RWPE2 (cell line): ENCODE measurements around the gene LTBR.

Experiments used
- ATAC-seq: fragments of 200-7000 bp; cut with Tn5 transposase; 3 replicates; pipeline ENCODE4 v1.9.1; 2021; ENCODE audit warnings: low read depth
- DNase-seq: peaks from one replicate; pipeline ENCODE4 v3.0.0-alpha.2; 2020; ENCODE audit warnings: low spot score
- H3K27ac ChIP-seq: fragments of 450-650 bp; 2 replicates; pipeline ENCODE4 v1.5.1; 2017; ENCODE audit warnings: mild to moderate bottlenecking; ENCODE audit not compliant: poor library complexity, severe bottlenecking
- H3K27me3 ChIP-seq: fragments of 250-450 bp; sonication (Bioruptor Pico); 2 replicates; pipeline ENCODE4 v1.5.1; 2021; ENCODE audit warnings: mild to moderate bottlenecking, moderate library complexity; ENCODE audit not compliant: insufficient read depth, poor library complexity, severe bottlenecking
- H3K36me3 ChIP-seq: fragments of 250-450 bp; sonication (Bioruptor Pico); 2 replicates; pipeline ENCODE4 v1.5.1; 2020; ENCODE audit warnings: low read depth, mild to moderate bottlenecking, moderate library complexity
- H3K4me1 ChIP-seq: fragments of 250-450 bp; sonication (Bioruptor Pico); 2 replicates; pipeline ENCODE4 v1.5.1; 2021; ENCODE audit warnings: mild to moderate bottlenecking, moderate library complexity; ENCODE audit not compliant: insufficient read depth, poor library complexity, severe bottlenecking
- H3K4me3 ChIP-seq: fragments of 250-450 bp; sonication (Bioruptor Pico); 2 replicates; pipeline ENCODE4 v1.5.1; 2021; ENCODE audit warnings: mild to moderate bottlenecking, moderate library complexity; ENCODE audit not compliant: severe bottlenecking
- H3K9me3 ChIP-seq: fragments of 250-450 bp; sonication (Bioruptor Pico); 2 replicates; pipeline ENCODE4 v1.5.1; 2021; ENCODE audit warnings: mild to moderate bottlenecking, moderate library complexity; ENCODE audit not compliant: severe bottlenecking
- TF ChIP-seq, protein P1 (sequence below): fragments of 450-650 bp; IDR thresholded peaks from one replicate; pipeline ENCODE4 v1.5.1; 2017; ENCODE audit warnings: mild to moderate bottlenecking, moderate library complexity; ENCODE audit not compliant: poor library complexity, severe bottlenecking

LTBR gene

DNA sequence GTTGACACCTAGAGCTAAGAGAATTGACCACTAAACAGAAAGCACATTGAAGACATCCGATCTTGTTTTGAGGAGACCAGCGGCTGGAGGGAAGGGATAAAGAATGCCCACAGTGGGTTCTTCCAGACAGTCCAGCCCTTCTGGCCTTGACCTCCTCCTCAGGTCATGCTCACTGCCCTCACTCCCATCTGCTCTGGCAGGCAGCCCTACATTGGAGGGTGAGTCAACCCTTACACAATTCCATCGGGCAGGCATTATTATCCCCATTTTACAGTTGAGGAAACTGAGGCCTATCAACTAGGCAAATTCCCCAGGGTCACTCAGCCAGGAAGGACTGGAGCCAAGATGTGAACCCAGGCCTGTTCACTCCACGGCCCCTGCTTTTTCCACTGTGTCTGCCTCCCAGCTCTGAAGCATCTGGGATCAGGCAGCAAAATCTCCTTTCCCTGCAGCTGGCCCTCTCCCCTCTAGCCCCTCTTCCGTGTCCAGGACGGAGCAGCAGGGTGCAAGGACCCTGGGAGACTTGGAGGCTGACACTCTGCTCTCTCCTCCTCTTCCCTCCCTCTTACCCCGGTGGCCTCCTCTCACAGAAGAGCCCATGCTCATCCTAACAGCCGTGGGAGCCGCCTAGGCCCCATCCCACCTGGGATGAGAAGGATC lies 13.9 kb upstream of the LTBR start:
- no peaks in the 10 kb centered on the region for H3K27me3 ChIP-seq
- H3K36me3 ChIP-seq = peaks cover 84% of the 10 kb centered on the region
- peak overlapping the region; percentile 100 for H3K27ac ChIP-seq
- TF ChIP-seq, protein P1, sequence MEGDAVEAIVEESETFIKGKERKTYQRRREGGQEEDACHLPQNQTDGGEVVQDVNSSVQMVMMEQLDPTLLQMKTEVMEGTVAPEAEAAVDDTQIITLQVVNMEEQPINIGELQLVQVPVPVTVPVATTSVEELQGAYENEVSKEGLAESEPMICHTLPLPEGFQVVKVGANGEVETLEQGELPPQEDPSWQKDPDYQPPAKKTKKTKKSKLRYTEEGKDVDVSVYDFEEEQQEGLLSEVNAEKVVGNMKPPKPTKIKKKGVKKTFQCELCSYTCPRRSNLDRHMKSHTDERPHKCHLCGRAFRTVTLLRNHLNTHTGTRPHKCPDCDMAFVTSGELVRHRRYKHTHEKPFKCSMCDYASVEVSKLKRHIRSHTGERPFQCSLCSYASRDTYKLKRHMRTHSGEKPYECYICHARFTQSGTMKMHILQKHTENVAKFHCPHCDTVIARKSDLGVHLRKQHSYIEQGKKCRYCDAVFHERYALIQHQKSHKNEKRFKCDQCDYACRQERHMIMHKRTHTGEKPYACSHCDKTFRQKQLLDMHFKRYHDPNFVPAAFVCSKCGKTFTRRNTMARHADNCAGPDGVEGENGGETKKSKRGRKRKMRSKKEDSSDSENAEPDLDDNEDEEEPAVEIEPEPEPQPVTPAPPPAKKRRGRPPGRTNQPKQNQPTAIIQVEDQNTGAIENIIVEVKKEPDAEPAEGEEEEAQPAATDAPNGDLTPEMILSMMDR = no peak
- peaks cover 54% of the 10 kb centered on the region for H3K4me1 ChIP-seq
- no peaks in the 10 kb centered on the region for H3K9me3 ChIP-seq
- H3K4me3 ChIP-seq = no peak overlapping the region
- ATAC-seq (no peak), DNase-seq (no peak)

- Histone ChIP-seq H3K27me3 (no peaks in the 10 kb centered on the region), H3K4me1 (peaks cover 49% of the 10 kb centered on the region), H3K27ac (peak overlapping the region; percentile 100), H3K9me3 (no peaks in the 10 kb centered on the region), H3K36me3 (peaks cover 79% of the 10 kb centered on the region), H3K4me3 (peak overlapping the region; percentile 12)
- TF ChIP-seq, protein P1 = no peak
- no peak for DNase-seq
- no peak for ATAC-seq
Observed at GRCh38 chr12:6370576-6370935, 13.4 kb upstream of the LTBR start.

GRCh38 chr12:6370994-6371754 lies 12.8 kb upstream of the LTBR start:
- H3K27ac ChIP-seq = peak overlapping the region; percentile 100
- ATAC-seq (peak; percentile 76), DNase-seq (peak; percentile 98)
- no peaks in the 10 kb centered on the region for H3K27me3 ChIP-seq
- H3K4me1 ChIP-seq = peaks cover 48% of the 10 kb centered on the region
- TF ChIP-seq, protein P1 = no peak
- peaks cover 72% of the 10 kb centered on the region for H3K36me3 ChIP-seq
- no peaks in the 10 kb centered on the region for H3K9me3 ChIP-seq
- H3K4me3 ChIP-seq = peak overlapping the region; percentile 12

DNA sequence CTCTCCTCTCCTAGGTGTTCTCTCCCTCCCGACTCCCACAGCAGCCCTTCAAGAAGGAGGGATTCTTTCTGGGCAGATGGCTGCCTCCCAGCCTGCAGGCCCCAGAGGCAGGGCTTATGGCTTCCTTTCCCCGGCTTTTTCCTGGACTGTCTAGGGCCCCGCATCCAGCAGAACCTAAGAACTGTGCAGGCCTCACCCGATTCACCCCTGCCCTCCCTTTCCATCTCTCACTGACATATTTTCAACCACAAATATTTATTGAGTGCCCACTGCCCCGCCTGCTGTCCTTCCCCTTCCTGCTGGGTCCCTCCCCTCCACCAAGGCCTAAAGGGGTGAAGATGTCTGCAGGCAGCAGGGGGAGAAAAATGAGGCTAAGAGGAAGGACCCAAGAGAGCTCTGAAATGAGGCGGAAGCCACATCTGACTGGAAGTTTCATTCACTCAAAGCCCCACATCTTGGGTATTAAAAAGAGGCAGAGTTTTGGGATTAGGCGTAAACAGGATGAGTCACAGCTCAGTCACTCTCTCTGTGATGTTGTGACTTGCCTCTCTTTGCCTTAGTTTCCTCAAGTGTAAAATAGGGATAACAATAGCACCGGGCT lies 11.5 kb upstream of the LTBR start:
- no peaks in the 10 kb centered on the region for H3K27me3 ChIP-seq
- H3K36me3 ChIP-seq = peaks cover 59% of the 10 kb centered on the region
- H3K4me3 ChIP-seq = peak overlapping the region; percentile 61
- ATAC-seq (peak; percentile 26), DNase-seq (peak; percentile 89)
- H3K4me1 ChIP-seq = peaks cover 52% of the 10 kb centered on the region
- H3K9me3 ChIP-seq = no peaks in the 10 kb centered on the region
- TF ChIP-seq, protein P1 = no peak
- peak overlapping the region; percentile 100 for H3K27ac ChIP-seq
